ENCODE data around the gene LBR. TPM values are rescaled to one million over a fixed set of nuclear protein-coding genes. Genes with fewer than 3 reads are reported as not detected.

LBR gene
- total and polyA plus RNA-seq, 2 donors from 2014 or later, result 13.1 to 80.2 TPM

GRCh38 chr1:225465793-225466517 lies 38.1 kb upstream of the LBR start:
- no peak for FAIRE-seq
- TF ChIP-seq, protein P1, sequence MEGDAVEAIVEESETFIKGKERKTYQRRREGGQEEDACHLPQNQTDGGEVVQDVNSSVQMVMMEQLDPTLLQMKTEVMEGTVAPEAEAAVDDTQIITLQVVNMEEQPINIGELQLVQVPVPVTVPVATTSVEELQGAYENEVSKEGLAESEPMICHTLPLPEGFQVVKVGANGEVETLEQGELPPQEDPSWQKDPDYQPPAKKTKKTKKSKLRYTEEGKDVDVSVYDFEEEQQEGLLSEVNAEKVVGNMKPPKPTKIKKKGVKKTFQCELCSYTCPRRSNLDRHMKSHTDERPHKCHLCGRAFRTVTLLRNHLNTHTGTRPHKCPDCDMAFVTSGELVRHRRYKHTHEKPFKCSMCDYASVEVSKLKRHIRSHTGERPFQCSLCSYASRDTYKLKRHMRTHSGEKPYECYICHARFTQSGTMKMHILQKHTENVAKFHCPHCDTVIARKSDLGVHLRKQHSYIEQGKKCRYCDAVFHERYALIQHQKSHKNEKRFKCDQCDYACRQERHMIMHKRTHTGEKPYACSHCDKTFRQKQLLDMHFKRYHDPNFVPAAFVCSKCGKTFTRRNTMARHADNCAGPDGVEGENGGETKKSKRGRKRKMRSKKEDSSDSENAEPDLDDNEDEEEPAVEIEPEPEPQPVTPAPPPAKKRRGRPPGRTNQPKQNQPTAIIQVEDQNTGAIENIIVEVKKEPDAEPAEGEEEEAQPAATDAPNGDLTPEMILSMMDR (IDR thresholded peaks at IDR 0.05; ENCODE audit: borderline replicate concordance, extremely low read depth, insufficient read depth), result no peak

DNA sequence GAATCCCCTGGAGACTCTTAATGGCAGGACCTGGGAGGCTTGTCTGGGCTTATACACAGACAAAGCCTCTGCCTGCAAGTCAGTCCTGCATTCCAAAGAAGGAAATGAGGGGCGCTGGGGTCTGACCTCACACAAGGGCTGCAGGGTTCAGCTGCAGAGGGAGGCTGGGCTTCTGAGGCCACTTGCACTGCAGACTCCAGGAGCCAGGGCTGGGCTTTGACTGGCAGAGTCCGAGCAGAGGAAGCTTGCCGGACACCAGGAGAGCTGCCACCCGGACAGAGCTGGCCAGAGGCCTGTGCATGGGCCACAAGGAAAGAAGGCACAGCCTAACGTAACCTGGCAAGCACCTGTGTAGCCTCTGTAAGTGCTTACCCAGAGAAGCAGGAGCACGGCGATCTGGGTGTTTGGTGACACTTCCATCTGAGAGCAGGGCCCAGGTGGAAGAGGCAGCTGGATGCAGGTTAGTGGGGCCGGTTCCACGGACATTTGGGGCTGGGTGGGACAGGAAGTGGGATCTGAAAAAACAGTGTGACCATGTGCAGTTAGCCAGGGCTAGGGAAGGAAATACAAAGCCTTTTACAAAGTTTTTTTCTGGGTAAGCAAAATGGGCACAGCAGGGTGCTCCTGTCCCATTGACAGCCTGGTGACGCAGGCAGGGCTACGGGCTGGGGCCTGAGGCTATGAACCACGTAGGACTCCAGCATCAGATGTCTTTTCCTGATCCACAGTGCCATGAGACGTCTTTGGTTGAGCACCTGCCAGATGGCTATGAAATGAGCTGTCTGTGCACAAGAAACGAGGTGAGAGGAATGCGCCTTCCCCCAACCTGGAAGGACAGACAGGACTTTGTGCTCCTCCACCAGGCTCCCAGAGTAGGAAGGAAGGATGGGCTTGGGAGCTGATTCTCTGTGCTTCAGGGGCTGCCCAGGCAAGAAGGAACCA lies 37.3 kb upstream of the LBR start:
- Histone ChIP-seq H3K9ac (ENCODE audit: low read length in 3 of 3) (no peak overlapping the region), H3K36me3 (ENCODE audit: control insufficient read depth in 2 of 3, insufficient read depth in 3 of 3, low read length in 3 of 3) (no peaks in the 10 kb centered on the region), H3K27ac (ENCODE audit: low read depth in 2 of 2, low read length in 2 of 2) (no peak overlapping the region), H3K27me3 (ENCODE audit: control insufficient read depth, insufficient read depth, low read length) (no peaks in the 10 kb centered on the region), H3K4me3 (ENCODE audit: low read length in 3 of 3) (no peak overlapping the region), H3K4me1 (ENCODE audit: control insufficient read depth in 2 of 3, insufficient read depth in 2 of 3, low read depth in 1 of 3, low read length in 3 of 3) (peaks cover 0 to 5% (median 0%) of the 10 kb centered on the region in 3 donors), H3K9me3 (ENCODE audit: control insufficient read depth in 2 of 3, insufficient read depth in 1 of 3, low read length in 3 of 3) (no peaks in the 10 kb centered on the region)
- FAIRE-seq (no peak), DNase-seq (peak in 3 of 5 donors; percentile 41 to 75 (median 59))
- intact Hi-C loops (cut with DNase I), result no loop called here
- TF ChIP-seq, protein P1 (IDR thresholded peaks at IDR 0.05; ENCODE audit: borderline replicate concordance, extremely low read depth, insufficient read depth), result no peak

More at GRCh38 chr1:225465793-225466517, 38.1 kb upstream of the LBR start:
- H3K27me3 ChIP-seq (ENCODE audit: control insufficient read depth, insufficient read depth, low read length), result no peaks in the 10 kb centered on the region
- no peaks in the 10 kb centered on the region for H3K9me3 ChIP-seq (ENCODE audit: control insufficient read depth in 2 of 3, insufficient read depth in 1 of 3, low read length in 3 of 3)
- DNase-seq, result peak in 1 of 5 donors; percentile 64
- no peak overlapping the region for H3K4me3 ChIP-seq (ENCODE audit: low read length in 3 of 3)
- intact Hi-C loops (cut with DNase I), result no loop called here
- H3K36me3 ChIP-seq (ENCODE audit: control insufficient read depth in 2 of 3, insufficient read depth in 3 of 3, low read length in 3 of 3), result no peaks in the 10 kb centered on the region
- no peak overlapping the region for H3K9ac ChIP-seq (ENCODE audit: low read length in 3 of 3)
- peaks cover 0 to 5% (median 0%) of the 10 kb centered on the region in 3 donors for H3K4me1 ChIP-seq (ENCODE audit: control insufficient read depth in 2 of 3, insufficient read depth in 2 of 3, low read depth in 1 of 3, low read length in 3 of 3)
- no peak overlapping the region for H3K27ac ChIP-seq (ENCODE audit: low read depth in 2 of 2, low read length in 2 of 2)

- H3K9ac ChIP-seq (ENCODE audit: low read length in 3 of 3), result no peak overlapping the region
- peaks cover 0 to 5% (median 0%) of the 10 kb centered on the region in 3 donors for H3K4me1 ChIP-seq (ENCODE audit: control insufficient read depth in 2 of 3, insufficient read depth in 2 of 3, low read depth in 1 of 3, low read length in 3 of 3)
- DNase-seq (peak in 1 of 5 donors; percentile 46), FAIRE-seq (no peak)
- TF ChIP-seq, protein P1 (IDR thresholded peaks at IDR 0.05; ENCODE audit: borderline replicate concordance, extremely low read depth, insufficient read depth), result no peak
- no peaks in the 10 kb centered on the region for H3K9me3 ChIP-seq (ENCODE audit: control insufficient read depth in 2 of 3, insufficient read depth in 1 of 3, low read length in 3 of 3)
- no peaks in the 10 kb centered on the region for H3K27me3 ChIP-seq (ENCODE audit: control insufficient read depth, insufficient read depth, low read length)
- H3K36me3 ChIP-seq (ENCODE audit: control insufficient read depth in 2 of 3, insufficient read depth in 3 of 3, low read length in 3 of 3), result no peaks in the 10 kb centered on the region
- intact Hi-C loops (cut with DNase I), result no loop called here
- no peak overlapping the region for H3K4me3 ChIP-seq (ENCODE audit: low read length in 3 of 3)
- H3K27ac ChIP-seq (ENCODE audit: low read depth in 2 of 2, low read length in 2 of 2), result no peak overlapping the region
Observed at GRCh38 chr1:225462714-225463574, 35.1 kb upstream of the LBR start.
